HG02981 (cell line): ENCODE results near the gene TMEM117.

Experiments used
- ATAC-seq: cut with Tn5 transposase; IDR thresholded peaks from one replicate; pipeline ENCODE4 v1.9.1; 2021; ENCODE audit warnings: mild to moderate bottlenecking, moderate library complexity; ENCODE audit not compliant: unreplicated experiment

Gene TMEM117

GRCh38 chr12:44433659-44434058 lies 597.8 kb downstream of the TMEM117 start:
- ATAC-seq: no peak

GRCh38 chr12:44436756-44437155 lies 600.9 kb downstream of the TMEM117 start:
- ATAC-seq: no peak
